ENCODE results near the gene STMP1. TPM values are rescaled to one million over a fixed set of nuclear protein-coding genes. Genes with fewer than 3 reads are reported as not detected.

The STMP1 gene
- total RNA-seq, 1 experiment from 2014 or later, result 38.4 TPM

- no peak overlapping the region for H3K4ac ChIP-seq (ENCODE audit: low read depth, low read length)
- H2AK5ac ChIP-seq (ENCODE audit: insufficient read length, low read length), result no peak overlapping the region
- H3K79me2 ChIP-seq (ENCODE audit: insufficient read depth, low read length), result no peaks in the 10 kb centered on the region
- no peaks in the 10 kb centered on the region for H3K79me1 ChIP-seq (ENCODE audit: insufficient read depth, low read depth, low read length, poor library complexity, severe bottlenecking)
- no peak overlapping the region for H3K14ac ChIP-seq (ENCODE audit: insufficient read depth, low read length)
- H3K4me2 ChIP-seq (ENCODE audit: insufficient read depth, insufficient read length, low read length), result no peak overlapping the region
- H4K5ac ChIP-seq (ENCODE audit: insufficient read length, low read depth, low read length), result no peak overlapping the region
- H3K27ac ChIP-seq (ENCODE audit: insufficient read length, low read depth, low read length), result no peak overlapping the region
- Mint-ChIP-seq H3K36me3 (ENCODE audit: insufficient read depth in 1 of 3, low read depth in 3 of 3) (peaks cover 41 to 77% (median 71%) of the 10 kb centered on the region in 3 experiments; a peak in 6 of 7 replicates), H3K4me1 (no peaks in the 10 kb centered on the region), H3K27me3 (ENCODE audit: low read depth) (no peaks in the 10 kb centered on the region), H3K27ac (no peak overlapping the region), H3K4me3 (no peak overlapping the region), H3K9me3 (no peaks in the 10 kb centered on the region)
- H2AFZ ChIP-seq (ENCODE audit: low read length), result no peak overlapping the region
- no peak overlapping the region for H4K8ac ChIP-seq (replicated peaks; ENCODE audit: insufficient read length, low read depth, low read length)
- H3T11ph ChIP-seq (ENCODE audit: low read length), result no peak overlapping the region
- DNase-seq, result no peak
- no peaks in the 10 kb centered on the region for H3K23me2 ChIP-seq (ENCODE audit: insufficient read length, low read depth, low read length, poor library complexity, severe bottlenecking)
- WGBS (ENCODE audit: extremely low coverage, insufficient read length, low lambda C conversion rate), result no CpG with 5 or more reads among the region's 1 CpG
- H4K91ac ChIP-seq (ENCODE audit: insufficient read length, low read depth, low read length), result no peak overlapping the region
- H4K20me1 ChIP-seq (ENCODE audit: control insufficient read depth, insufficient read depth, insufficient read length), result no peaks in the 10 kb centered on the region
- H2BK15ac ChIP-seq (ENCODE audit: low read depth, low read length), result no peak overlapping the region
- no peak overlapping the region for H3K23ac ChIP-seq (ENCODE audit: insufficient read length, low read depth, low read length)
- H3K56ac ChIP-seq (ENCODE audit: insufficient read length, low read depth, low read length), result no peak overlapping the region
- no peaks in the 10 kb centered on the region for H3K27me3 ChIP-seq (ENCODE audit: insufficient read depth, low read length)
- peak; percentile 94 for TF ChIP-seq CTCF (conservative IDR thresholded peaks at IDR 0.05)
- no peak overlapping the region for H2BK20ac ChIP-seq (ENCODE audit: low read depth, low read length, poor library complexity, severe bottlenecking)
- no peak overlapping the region for H2BK5ac ChIP-seq (ENCODE audit: insufficient read length, low read length)
- H3K9ac ChIP-seq (ENCODE audit: extremely low read depth, insufficient read length, low read length), result no peak overlapping the region
- H2BK12ac ChIP-seq (ENCODE audit: insufficient read length, low read depth, low read length), result no peak overlapping the region
- no peaks in the 10 kb centered on the region for H3K9me3 ChIP-seq (ENCODE audit: control insufficient read depth, low read depth, low read length)
- no peak overlapping the region for H3K18ac ChIP-seq (ENCODE audit: insufficient read length, low read depth, low read length)
- H2BK120ac ChIP-seq (ENCODE audit: low read depth, low read length, poor library complexity, severe bottlenecking), result no peak overlapping the region
- no peaks in the 10 kb centered on the region for H3K4me1 ChIP-seq (ENCODE audit: insufficient read depth, low read length)
Measured at GRCh38 chr7:135620980-135621850, 41.1 kb upstream of the STMP1 start.

Measured in H9 (cell line).